Activated naive CD8-positive, alpha-beta T cell (primary cell): ENCODE data around the gene SMARCA1.
"Not testable (repeated sequence)": the region's sequence is repeated elsewhere in the genome, so short reads cannot be mapped to it uniquely, and the experiment has no call there.

Experiments used
- H3K27ac Mint-ChIP-seq: one replicate; pipeline ENCODE4 v1.8.0; 2021; ENCODE audit warnings: mixed read lengths
- H3K27me3 Mint-ChIP-seq: one replicate; pipeline ENCODE4 v1.8.0; 2021; ENCODE audit warnings: mixed read lengths
- H3K36me3 Mint-ChIP-seq: one replicate; pipeline ENCODE4 v1.8.0; 2021; ENCODE audit warnings: mixed read lengths
- H3K4me1 Mint-ChIP-seq: one replicate; pipeline ENCODE4 v1.8.0; 2021; ENCODE audit warnings: low read depth, mixed read lengths
- H3K4me3 Mint-ChIP-seq: one replicate; pipeline ENCODE4 v1.8.0; 2021; ENCODE audit warnings: mild to moderate bottlenecking, mixed read lengths
- H3K9me3 Mint-ChIP-seq: one replicate; pipeline ENCODE4 v1.8.0; 2021; ENCODE audit warnings: low read depth, mixed read lengths

SMARCA1 gene, protein sequence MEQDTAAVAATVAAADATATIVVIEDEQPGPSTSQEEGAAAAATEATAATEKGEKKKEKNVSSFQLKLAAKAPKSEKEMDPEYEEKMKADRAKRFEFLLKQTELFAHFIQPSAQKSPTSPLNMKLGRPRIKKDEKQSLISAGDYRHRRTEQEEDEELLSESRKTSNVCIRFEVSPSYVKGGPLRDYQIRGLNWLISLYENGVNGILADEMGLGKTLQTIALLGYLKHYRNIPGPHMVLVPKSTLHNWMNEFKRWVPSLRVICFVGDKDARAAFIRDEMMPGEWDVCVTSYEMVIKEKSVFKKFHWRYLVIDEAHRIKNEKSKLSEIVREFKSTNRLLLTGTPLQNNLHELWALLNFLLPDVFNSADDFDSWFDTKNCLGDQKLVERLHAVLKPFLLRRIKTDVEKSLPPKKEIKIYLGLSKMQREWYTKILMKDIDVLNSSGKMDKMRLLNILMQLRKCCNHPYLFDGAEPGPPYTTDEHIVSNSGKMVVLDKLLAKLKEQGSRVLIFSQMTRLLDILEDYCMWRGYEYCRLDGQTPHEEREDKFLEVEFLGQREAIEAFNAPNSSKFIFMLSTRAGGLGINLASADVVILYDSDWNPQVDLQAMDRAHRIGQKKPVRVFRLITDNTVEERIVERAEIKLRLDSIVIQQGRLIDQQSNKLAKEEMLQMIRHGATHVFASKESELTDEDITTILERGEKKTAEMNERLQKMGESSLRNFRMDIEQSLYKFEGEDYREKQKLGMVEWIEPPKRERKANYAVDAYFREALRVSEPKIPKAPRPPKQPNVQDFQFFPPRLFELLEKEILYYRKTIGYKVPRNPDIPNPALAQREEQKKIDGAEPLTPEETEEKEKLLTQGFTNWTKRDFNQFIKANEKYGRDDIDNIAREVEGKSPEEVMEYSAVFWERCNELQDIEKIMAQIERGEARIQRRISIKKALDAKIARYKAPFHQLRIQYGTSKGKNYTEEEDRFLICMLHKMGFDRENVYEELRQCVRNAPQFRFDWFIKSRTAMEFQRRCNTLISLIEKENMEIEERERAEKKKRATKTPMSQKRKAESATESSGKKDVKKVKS

DNA sequence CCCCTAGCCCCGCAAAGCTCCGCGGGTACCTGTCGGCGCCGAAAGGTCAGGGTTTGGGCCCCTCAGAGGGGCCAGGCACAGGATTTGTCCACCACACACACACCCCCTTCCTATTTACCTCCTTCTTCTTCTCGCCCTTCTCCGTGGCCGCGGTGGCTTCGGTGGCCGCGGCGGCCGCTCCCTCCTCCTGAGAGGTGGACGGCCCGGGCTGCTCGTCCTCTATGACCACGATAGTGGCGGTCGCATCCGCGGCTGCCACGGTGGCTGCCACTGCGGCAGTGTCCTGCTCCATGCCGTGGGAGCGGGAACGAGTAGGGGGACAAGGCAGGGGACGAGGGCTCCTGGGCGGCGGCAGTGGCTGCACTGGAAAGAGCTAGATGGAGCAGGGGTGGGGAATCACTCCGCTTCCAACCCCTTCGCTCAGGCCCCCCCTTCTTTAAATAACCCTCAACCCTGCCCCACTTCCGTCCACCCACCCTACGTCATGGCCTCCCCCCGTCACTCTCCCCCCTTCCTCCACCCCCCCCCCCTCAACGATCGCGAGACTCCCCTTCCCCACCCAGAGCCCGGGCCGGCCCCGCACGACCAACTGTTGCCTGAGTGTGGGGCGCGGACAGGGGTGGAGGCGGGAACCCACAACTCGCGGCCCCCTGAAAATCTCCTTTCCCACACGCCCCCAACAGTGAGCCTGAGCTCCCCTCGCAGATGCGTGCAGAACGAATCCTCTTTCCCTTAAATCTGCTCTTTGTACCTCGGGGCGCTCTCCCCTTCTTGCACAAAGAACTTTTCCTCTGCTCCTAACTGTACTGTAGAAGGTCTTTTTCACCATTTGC lies at the start of gene SMARCA1:
Gene SMARCA1, minus strand, starts transcription at position 412 of the 833 bp plus-strand sequence. Its CDS starts 120 bp downstream, at position 292.
- no peak within 1 kb of the TSS for H3K27ac Mint-ChIP-seq

DNA sequence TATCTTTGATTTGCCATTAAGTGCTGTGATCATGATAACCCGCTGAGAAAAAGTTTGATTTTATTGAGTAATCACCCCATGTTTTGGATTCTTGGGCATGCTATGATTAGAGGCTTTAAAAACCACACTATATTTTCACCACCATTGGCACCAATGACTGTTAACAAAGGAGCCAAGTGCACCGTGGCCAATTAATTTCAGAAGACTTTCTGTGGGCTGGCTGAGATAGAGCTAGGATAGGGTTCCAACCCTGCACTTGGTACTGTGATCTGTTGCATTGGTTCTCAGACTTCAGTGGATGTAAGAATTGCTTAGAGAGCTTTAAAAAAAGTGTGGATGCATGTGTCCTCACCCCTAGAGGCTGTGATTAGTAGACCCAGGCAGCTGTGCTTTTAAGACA lies 49.1 kb upstream of the SMARCA1 start:
- H3K4me3 Mint-ChIP-seq: no peak overlapping the region
- no peaks in the 10 kb centered on the region for H3K27me3 Mint-ChIP-seq
- peaks cover 5% of the 10 kb centered on the region for H3K36me3 Mint-ChIP-seq
- H3K27ac Mint-ChIP-seq: no peak overlapping the region
- no peaks in the 10 kb centered on the region for H3K9me3 Mint-ChIP-seq
- no peaks in the 10 kb centered on the region for H3K4me1 Mint-ChIP-seq

More for the DNA sequence above, at the start of gene SMARCA1:
- Mint-ChIP-seq H3K27me3 (no peaks in the 10 kb centered on the region), H3K4me1 (peaks cover 10% of the 10 kb centered on the region), H3K9me3 (peaks cover 4% of the 10 kb centered on the region), H3K4me3 (peak within 1 kb of the TSS; percentile 84), H3K36me3 (no peaks in the 10 kb centered on the region)

DNA sequence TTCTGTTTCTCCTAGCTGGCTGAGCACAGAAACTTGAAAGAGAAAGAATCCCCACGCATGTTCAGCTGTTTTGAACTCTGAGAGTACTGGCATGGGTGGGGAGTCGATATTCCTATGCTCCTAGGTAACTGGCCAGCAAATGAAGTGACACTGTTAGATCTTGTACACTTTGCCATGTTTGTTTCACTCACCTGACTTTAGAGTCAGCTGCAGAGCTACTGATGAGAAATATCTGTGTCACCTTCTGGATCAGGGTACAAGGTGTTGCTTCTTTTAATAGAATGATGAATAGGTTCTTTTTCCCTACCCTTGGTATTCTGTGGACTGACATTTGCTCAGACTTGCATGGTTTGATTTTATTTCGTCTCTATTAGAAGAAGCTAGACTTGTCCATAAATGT lies 45.1 kb upstream of the SMARCA1 start:
- no peak overlapping the region for H3K4me3 Mint-ChIP-seq

DNA sequence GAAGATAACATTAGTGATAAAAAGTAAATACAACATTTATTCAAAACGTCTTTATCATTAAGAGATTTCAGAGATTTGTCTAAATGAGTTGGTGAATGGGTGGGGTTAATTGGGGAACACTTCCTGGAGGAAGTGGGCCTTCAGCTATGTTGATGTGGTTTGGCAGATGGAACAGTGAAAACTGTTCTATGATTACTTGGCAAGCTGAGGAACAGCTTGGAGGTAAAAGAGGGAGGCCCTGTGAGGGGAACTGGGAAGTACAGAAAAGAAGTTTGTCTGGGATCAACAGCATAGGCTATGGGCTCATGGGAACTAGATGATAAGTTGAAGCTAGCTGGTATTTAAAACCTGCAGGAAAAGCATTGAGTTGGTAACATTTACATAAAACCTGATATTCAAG lies 42.8 kb upstream of the SMARCA1 start:
- H3K4me1 Mint-ChIP-seq: peaks cover 11% of the 10 kb centered on the region
- H3K36me3 Mint-ChIP-seq: peaks cover 12% of the 10 kb centered on the region
- no peak overlapping the region for H3K27ac Mint-ChIP-seq
- no peaks in the 10 kb centered on the region for H3K9me3 Mint-ChIP-seq
- no peak overlapping the region for H3K4me3 Mint-ChIP-seq
- H3K27me3 Mint-ChIP-seq: no peaks in the 10 kb centered on the region

More for the DNA sequence above, 45.1 kb upstream of the SMARCA1 start:
- Mint-ChIP-seq H3K36me3 (peaks cover 4% of the 10 kb centered on the region), H3K27ac (no peak overlapping the region), H3K4me1 (peaks cover 11% of the 10 kb centered on the region), H3K27me3 (no peaks in the 10 kb centered on the region), H3K9me3 (no peaks in the 10 kb centered on the region)

DNA sequence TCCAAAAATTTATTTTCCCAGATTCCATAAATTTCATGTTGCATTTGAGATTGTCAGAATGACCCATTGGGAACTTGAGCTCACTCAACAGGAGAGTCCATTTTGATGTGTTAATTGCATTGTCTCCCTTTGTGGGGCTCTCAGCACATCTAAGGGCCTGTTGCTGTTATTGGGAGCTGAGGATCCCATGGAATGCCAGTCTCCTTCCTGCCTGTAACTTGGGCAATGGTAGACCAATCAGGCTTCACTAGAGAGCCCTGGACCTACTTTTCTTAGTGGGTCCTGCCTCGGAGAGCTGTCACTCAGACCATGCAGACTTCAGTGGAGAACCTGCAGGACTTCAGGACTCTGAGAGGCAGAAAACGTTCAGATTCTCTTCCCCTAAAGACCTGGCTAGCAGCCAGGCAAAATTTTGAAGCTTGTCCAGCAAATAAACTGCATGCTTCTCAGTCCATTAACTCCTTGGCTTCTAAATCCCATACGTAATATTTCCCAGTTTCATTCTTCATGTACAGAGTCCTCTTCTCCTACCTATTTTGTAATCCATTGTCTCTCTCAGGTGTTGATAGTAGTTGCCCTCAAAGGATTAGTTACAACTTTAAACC lies 41.9 kb upstream of the SMARCA1 start:
- H3K9me3 Mint-ChIP-seq: no peaks in the 10 kb centered on the region
- no peak overlapping the region for H3K4me3 Mint-ChIP-seq
- no peak overlapping the region for H3K27ac Mint-ChIP-seq
- no peaks in the 10 kb centered on the region for H3K27me3 Mint-ChIP-seq
- H3K4me1 Mint-ChIP-seq: peaks cover 11% of the 10 kb centered on the region
- peaks cover 12% of the 10 kb centered on the region for H3K36me3 Mint-ChIP-seq

DNA sequence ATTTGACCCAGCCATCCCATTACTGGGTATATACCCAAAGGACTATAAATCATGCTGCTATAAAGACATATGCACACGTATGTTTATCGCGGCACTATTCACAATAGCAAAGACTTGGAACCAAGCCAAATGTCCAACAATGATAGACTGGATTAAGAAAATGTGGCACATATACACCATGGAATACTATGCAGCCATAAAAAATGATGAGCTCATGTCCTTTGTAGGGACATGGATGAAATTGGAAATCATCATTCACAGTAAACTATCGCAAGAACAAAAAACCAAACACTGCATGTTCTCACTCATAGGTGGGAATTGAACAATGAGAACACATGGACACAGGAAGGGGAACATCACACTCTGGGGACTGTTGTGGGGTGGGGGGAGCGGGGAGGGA lies 41.1 kb upstream of the SMARCA1 start:
- H3K27me3 Mint-ChIP-seq, H3K4me3 Mint-ChIP-seq, H3K27ac Mint-ChIP-seq, H3K9me3 Mint-ChIP-seq: not testable (repeated sequence)
- H3K4me1 Mint-ChIP-seq: peaks cover 11% of the 10 kb centered on the region
- H3K36me3 Mint-ChIP-seq: peaks cover 16% of the 10 kb centered on the region

DNA sequence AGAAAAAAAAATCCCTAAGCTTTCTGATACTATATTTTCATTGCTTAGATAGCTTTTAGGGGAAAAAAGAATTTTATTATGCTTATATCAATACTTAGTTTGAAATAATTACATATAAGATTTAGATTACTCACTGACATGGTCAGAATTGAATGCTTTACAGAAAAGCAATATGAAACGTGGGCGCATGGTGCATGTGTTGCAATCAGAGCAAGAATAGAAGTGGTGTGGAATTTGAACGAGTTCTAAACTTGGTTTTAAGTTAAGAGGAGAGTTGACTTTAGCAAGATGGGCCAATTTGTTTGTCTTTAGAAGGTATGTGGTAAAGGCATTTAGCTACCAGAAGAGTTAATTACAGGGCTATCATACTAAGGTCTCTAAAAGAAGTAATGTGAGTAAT lies 38.2 kb upstream of the SMARCA1 start:
- Mint-ChIP-seq H3K27ac (no peak overlapping the region), H3K4me1 (peaks cover 11% of the 10 kb centered on the region), H3K9me3 (no peaks in the 10 kb centered on the region), H3K27me3 (no peaks in the 10 kb centered on the region), H3K4me3 (no peak overlapping the region), H3K36me3 (peaks cover 16% of the 10 kb centered on the region)

DNA sequence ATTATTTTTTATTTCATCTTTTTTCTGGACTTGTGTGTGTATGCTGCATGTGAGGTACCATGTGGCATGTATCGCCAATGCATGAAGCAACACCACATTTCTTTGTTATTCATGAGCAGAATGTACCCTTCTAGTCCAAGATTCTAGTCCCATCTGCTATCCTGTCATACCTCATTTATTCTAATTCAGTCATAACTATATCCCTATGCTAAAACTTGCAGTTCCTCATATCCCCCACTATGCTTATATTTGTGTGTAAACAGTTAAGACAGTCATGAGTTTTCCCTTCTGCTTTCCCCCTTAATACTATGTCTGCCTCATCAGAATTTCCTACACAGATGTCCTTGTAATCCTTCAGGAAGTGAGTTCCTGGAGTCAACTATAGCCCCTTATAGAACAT lies 36.5 kb upstream of the SMARCA1 start:
- Mint-ChIP-seq H3K36me3 (peaks cover 14% of the 10 kb centered on the region), H3K27me3 (no peaks in the 10 kb centered on the region), H3K27ac (no peak overlapping the region), H3K4me3 (no peak overlapping the region), H3K9me3 (no peaks in the 10 kb centered on the region), H3K4me1 (no peaks in the 10 kb centered on the region)

DNA sequence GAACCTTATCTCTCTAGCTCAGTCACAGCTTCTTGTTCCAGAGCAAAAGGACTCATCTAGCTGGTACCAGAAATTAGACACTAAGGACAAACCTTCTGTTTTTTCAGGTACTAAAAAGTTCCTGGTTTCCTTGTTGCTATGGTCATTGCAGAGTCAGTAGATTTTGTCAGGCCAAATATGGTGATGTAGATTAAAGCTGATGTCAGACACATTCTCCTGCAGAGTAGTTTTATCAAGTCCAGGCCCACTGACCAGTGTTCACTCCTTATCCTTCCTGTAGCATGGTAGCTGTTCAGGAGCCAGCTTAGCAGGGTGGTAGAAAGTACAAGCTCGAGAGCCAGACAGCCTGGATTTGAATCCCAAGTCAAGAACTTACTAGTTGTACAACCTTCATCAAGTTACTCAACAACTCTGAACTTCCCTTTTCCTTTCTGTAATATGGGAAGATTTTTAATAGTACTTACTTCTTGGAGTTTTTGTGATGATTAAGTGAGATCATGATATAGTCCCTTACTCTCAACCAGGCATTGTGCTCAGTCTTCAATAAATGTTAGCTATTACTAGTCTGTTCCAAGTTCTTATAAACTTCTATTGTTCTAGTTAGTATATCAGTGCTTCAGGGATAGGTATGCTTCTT lies 34.7 kb upstream of the SMARCA1 start:
- no peaks in the 10 kb centered on the region for H3K27me3 Mint-ChIP-seq
- H3K9me3 Mint-ChIP-seq: no peaks in the 10 kb centered on the region
- peaks cover 12% of the 10 kb centered on the region for H3K36me3 Mint-ChIP-seq
- H3K4me1 Mint-ChIP-seq: no peaks in the 10 kb centered on the region
- H3K27ac Mint-ChIP-seq: no peak overlapping the region
- no peak overlapping the region for H3K4me3 Mint-ChIP-seq

DNA sequence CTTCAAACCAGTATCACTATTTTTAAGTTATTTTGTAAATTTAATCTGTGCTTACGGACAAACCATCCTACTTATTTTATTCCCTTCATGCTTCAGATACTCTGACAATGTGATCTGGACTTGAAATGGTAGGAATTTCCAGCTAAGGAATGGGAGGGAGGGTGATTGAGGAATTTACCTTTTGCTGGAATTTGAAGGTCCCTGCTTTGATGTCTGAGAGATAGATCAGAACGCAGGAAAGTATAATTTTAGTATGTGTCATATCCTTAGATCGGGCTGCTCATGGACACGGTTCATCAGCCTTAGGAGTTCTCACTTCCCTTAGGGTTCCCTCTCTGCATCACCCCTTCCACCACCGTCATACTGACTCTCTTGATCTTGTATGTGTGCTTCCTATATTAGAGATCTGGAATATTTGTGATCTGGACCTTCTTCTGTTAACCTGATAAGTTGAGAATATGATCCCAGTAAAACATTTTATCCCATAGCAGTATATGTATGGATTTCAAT lies 33.6 kb upstream of the SMARCA1 start:
- no peaks in the 10 kb centered on the region for H3K4me1 Mint-ChIP-seq
- H3K27ac Mint-ChIP-seq: no peak overlapping the region
- peaks cover 6% of the 10 kb centered on the region for H3K36me3 Mint-ChIP-seq
- H3K9me3 Mint-ChIP-seq: no peaks in the 10 kb centered on the region
- no peaks in the 10 kb centered on the region for H3K27me3 Mint-ChIP-seq
- H3K4me3 Mint-ChIP-seq: no peak overlapping the region

DNA sequence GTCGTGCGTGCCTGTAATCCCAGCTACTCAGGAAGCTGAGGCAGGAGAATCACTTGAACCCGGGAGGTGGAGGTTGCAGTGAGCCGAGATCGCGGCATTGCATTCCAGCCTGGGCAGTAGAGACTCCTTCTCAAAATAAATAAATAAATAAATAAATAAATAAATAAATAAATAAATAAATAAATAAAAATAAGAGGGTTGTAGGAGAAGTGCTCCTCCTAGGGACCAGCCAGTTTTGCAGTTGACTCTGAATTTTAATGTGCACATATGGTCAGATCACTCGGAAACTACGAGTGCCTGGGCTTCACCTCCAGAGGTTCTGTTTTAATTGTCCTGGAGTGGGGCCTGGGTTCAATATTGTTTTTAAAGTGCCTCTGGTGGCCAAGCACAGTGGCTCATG lies 31.5 kb upstream of the SMARCA1 start:
- not testable (repeated sequence) for H3K27ac Mint-ChIP-seq, H3K36me3 Mint-ChIP-seq, H3K9me3 Mint-ChIP-seq, H3K4me3 Mint-ChIP-seq, H3K4me1 Mint-ChIP-seq, H3K27me3 Mint-ChIP-seq

DNA sequence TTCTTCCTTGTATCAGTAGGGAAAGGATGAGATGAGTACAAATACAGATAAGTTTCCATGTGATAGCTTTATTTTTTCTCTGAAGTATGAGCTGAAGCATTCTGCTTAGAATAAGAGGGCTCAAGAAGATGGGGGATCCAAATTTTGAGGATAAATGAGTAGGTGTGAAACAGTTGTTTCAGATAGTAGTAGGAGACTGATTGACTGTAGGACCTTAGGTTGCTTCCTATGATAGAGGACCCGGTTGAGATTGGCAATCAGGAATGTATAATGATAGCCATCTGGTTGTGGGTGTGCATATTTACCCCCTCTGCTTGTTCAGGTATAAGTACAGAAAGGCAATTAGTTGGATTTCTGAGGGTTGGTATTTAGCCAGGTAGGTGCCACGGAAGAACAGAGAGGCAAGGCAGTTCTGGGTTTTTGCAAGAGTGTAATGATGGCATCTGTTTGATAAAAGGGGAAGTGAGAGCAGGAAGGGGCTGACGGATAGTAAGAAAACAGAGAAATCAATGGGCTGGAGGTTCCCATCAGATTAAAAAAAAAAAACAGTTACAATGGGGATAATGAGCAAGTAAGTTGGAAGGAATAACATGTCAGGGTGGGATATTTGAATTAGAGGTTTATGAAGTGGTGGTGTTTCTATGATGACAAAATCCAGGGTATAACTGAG lies 30.5 kb upstream of the SMARCA1 start:
- H3K4me1 Mint-ChIP-seq: no peaks in the 10 kb centered on the region
- H3K4me3 Mint-ChIP-seq: no peak overlapping the region
- H3K27ac Mint-ChIP-seq: no peak overlapping the region
- peaks cover 2% of the 10 kb centered on the region for H3K36me3 Mint-ChIP-seq
- H3K9me3 Mint-ChIP-seq: no peaks in the 10 kb centered on the region
- no peaks in the 10 kb centered on the region for H3K27me3 Mint-ChIP-seq

DNA sequence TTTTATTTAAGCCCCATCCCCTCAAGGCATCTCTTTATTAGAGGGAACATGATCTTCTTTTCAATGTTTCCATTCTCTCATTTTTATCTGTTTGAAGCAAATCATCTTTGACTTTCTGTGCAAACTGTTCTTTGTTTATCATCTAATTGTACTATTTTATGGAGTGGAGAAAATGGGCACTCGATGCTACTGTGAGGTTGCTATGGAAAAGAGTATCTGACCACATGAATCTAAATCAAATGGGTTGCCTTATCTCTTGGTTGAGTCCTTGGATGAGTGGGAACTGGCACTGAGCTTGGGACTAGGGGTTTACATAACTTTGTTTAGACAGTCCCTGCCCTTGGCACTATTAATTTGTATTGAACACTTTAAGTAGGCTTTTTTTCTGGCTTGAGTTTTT lies 25.8 kb upstream of the SMARCA1 start:
- no peaks in the 10 kb centered on the region for H3K27me3 Mint-ChIP-seq

More for the DNA sequence above, 25.8 kb upstream of the SMARCA1 start:
- Mint-ChIP-seq H3K9me3 (no peaks in the 10 kb centered on the region), H3K27ac (no peak overlapping the region), H3K4me3 (no peak overlapping the region), H3K36me3 (peaks cover 4% of the 10 kb centered on the region), H3K4me1 (peaks cover 4% of the 10 kb centered on the region)
